GM19193 (cell line): ENCODE measurements around the gene SNX9.

Source experiments
- POLR2A ChIP-seq: IDR thresholded peaks from 4 replicates; pipeline ENCODE4 v1.6.1; 2011; ENCODE audit not compliant: insufficient read depth, insufficient read length; ENCODE audit errors: extremely low read depth

The SNX9 gene

GRCh38 chr6:157909282-157909664 is 86.2 kb downstream of the SNX9 start:
- no peak for TF ChIP-seq POLR2A

DNA sequence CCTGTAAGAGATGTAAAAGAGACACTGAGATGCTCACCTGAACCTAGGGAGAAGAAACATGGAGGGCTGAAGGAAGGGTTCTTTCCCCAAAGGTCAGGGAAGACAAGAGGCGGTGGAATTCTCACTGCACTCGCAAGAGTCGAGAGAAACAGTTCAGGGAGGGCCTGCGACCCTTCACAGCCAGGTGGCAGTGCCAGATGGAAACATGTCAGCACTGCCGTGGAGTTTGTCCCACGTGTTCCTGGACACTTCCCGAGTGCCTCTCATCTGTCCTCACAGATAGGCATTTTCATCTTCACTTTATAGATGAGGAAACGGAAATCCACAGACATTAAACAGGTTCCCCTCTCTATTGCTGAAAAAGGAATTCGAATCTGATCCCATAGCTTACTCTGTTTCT is 88.2 kb downstream of the SNX9 start:
- TF ChIP-seq POLR2A, result no peak

DNA sequence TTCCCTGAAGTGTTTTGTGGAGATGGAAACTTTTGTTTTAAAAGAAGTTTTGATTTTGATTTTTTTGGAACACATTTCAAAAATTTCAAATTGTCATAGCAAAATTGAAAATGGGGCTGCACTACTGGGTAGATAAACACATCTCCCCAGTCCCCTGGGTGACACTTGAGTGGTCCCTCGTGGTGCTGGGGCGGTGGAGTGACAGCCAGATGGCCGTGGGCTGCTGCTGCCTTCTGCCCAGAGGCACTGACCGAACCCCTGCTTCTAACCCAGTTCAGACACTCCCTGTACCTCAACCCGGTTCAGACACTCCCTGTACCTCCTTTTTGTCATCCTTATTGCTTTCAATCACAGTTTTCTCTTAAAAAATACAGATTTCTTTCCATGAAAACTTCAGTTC is 88.7 kb downstream of the SNX9 start:
- TF ChIP-seq POLR2A, result no peak

DNA sequence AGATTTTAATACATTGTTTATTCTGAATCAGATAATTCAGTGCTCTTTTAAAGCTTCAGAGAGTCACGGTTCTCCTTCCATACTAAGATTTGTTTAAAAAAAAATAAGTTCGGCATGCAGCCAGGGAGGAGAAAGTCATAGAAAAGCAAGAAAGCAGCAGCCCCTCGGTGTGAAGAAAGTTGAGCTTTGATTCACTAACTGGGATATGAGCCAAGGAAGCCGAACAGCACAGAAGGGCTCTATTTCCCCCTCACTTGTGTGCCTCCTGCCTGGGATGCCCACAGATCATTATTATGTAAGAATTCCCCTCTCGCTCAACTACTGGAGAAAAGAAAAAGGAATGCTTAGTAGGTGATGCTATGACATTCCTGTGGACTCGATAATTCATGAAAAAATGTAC is 89.3 kb downstream of the SNX9 start:
- no peak for TF ChIP-seq POLR2A

DNA sequence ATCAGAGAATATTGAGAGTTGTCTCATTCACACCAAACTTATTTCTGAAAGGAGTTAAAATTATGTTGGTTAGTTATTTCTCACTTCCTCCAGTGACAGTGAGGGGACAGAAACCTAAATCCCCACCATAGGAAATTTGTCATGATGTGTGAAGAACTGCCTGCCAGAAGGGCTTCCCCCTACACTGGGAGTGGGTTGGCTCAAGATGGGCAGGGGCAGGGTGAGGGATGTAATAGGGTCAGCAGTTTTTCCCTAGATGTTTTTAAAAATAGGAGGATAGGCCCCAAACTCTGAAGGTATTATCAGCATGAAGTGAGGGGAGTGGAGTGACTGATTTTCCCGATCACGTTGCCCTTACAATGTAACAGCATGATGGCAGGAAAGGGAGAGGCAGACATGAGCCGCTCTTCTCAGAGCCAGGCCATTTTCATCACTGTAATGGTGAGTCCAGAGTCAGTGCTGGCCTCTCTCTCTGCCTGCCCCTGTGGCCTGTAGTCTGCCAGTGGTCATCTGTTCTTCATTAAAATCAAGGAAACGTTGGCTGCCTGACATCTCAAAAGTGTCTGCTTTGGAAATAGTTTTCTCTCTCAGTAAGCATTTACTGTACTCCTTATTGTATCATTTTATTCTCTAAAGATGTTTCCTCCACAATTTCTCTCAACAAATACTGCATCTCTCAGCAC is 98.8 kb downstream of the SNX9 start:
- TF ChIP-seq POLR2A, result no peak

GRCh38 chr6:157925771-157926170 is 102.7 kb downstream of the SNX9 start:
- no peak for TF ChIP-seq POLR2A

GRCh38 chr6:157927011-157927410 is 104.0 kb downstream of the SNX9 start:
- no peak for TF ChIP-seq POLR2A

GRCh38 chr6:157928428-157928827 is 105.4 kb downstream of the SNX9 start:
- TF ChIP-seq POLR2A, result no peak

- no peak for TF ChIP-seq POLR2A
Measured at GRCh38 chr6:157929076-157929475, 106.0 kb downstream of the SNX9 start.

DNA sequence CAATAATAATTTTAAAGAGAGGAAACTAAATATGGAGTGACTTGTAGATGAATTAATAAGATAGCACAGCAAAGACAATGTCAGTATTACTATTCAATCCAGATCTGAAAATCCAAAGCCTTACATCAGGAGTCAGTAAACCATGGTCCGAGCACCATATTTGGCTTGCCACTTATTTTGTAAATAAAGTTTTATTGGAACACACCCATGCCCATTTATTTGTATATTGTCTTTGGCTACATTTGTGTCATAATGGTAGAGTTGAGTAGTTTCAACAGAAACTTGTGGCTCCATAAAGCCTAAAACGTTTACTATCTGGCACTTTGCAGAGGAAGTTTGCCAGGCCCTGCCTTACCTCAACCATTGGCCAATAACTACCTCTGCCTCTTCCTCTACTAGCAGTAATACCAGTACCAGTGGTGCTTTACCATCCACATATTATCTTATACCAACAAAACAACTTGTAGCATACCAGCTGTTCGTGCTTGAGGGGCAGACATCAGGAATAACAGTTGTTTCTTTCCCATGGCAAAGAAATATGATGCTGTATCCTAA is 106.8 kb downstream of the SNX9 start:
- no peak for TF ChIP-seq POLR2A

DNA sequence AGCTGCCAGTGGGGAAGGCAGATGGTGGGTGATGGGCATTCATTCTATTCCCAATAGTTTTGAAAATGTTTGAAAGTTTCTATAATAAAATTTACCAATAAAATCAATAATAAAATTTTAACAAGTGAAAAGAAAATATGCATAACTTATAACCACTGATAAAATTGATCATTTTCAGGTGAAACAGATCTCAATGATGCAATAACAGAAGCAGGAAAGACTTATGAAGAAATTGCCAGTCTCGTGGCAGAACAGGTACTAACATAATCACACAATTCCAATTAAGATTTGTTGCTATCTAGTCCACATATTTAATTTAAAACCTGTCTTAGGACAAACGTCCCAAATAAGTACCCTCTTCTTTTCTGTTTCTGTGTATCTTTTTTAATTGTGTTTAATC is 112.7 kb downstream of the SNX9 start:
- no peak for TF ChIP-seq POLR2A

- no peak for TF ChIP-seq POLR2A
Measured at GRCh38 chr6:157937318-157937717, 114.3 kb downstream of the SNX9 start.

DNA sequence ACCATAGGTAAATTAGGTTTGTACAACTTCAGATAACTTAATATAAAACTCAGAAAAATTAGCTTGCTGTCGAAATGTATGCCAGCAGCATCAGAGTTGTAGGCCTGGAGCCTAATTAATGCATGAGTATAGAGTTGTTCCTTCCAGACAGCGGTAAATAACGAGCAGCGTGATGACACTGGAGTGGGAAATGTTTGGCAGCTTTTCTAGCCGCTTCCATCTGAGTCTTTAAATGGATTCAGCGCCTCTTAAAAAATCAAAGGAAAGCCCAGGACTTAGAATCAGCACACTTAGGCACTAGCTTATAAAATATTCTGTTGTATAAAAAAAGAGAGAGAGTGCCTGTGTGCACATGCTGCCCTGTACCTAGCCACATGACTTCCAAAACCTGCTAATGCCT is 114.9 kb downstream of the SNX9 start:
- no peak for TF ChIP-seq POLR2A

- TF ChIP-seq POLR2A, result no peak
Measured at GRCh38 chr6:157941101-157941863, 118.2 kb downstream of the SNX9 start.

GRCh38 chr6:157942351-157942750 is 119.3 kb downstream of the SNX9 start:
- TF ChIP-seq POLR2A, result no peak
